Thyroid gland (tissue), 4 donors: ENCODE measurements around the gene FHIT.
A peak's percentile ranks its signal among the peaks of the same experiment; 100 is the strongest.

Experiments
- POLR2A ChIP-seq, 2 donors: fragments of 450-650 bp; IDR thresholded peaks; one replicate each; pipeline ENCODE4 v1.6.1; 2017; ENCODE audit warnings: antibody characterized with exemption in 2 of 2, mild to moderate bottlenecking in 2 of 2, moderate library complexity in 1 of 2
- TF ChIP-seq, protein P1 (sequence below), 6 experiments: fragments of 200-600 bp in 3 of 6; fragments of 450-650 bp in 3 of 6; sonication (generic) in 3 of 6; IDR thresholded peaks; one replicate each; pipeline ENCODE4 v1.5.1; 2016 to 2019; ENCODE audit warnings: antibody characterized with exemption in 6 of 6, mild to moderate bottlenecking in 2 of 6, inconsistent platforms in 1 of 6, moderate library complexity in 1 of 6

GRCh38 chr3:60582288-60582687 lies 669.0 kb downstream of the FHIT start:
- TF ChIP-seq, protein P1, sequence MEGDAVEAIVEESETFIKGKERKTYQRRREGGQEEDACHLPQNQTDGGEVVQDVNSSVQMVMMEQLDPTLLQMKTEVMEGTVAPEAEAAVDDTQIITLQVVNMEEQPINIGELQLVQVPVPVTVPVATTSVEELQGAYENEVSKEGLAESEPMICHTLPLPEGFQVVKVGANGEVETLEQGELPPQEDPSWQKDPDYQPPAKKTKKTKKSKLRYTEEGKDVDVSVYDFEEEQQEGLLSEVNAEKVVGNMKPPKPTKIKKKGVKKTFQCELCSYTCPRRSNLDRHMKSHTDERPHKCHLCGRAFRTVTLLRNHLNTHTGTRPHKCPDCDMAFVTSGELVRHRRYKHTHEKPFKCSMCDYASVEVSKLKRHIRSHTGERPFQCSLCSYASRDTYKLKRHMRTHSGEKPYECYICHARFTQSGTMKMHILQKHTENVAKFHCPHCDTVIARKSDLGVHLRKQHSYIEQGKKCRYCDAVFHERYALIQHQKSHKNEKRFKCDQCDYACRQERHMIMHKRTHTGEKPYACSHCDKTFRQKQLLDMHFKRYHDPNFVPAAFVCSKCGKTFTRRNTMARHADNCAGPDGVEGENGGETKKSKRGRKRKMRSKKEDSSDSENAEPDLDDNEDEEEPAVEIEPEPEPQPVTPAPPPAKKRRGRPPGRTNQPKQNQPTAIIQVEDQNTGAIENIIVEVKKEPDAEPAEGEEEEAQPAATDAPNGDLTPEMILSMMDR (IDR thresholded peaks at IDR 0.05), result peak in 2 of 6 experiments; percentile 21 to 23
- no peak for TF ChIP-seq POLR2A (IDR thresholded peaks at IDR 0.05)
